Right lobe of liver (tissue), 6 donors: ENCODE measurements around the gene RNF40. TPM values are rescaled to one million over a fixed set of nuclear protein-coding genes. Genes with fewer than 3 reads are reported as not detected.
A peak's percentile ranks its signal among the peaks of the same experiment; 100 is the strongest.

Experiments used
- ATAC-seq, 4 donors: fragments of 200-7000 bp; cut with Tn5 transposase; one replicate each; pipeline ENCODE4 v1.9.1; 2020; ENCODE audit warnings: mild to moderate bottlenecking in 4 of 4, moderate library complexity in 4 of 4
- DNase-seq, 3 donors: peaks; one replicate each; pipeline ENCODE4 v3.0.0-alpha.2; 2020
- H3K27ac ChIP-seq, 3 donors: fragments of 200-600 bp; one replicate each; pipeline ENCODE4 v1.8.0; 2022
- H3K27me3 ChIP-seq, 2 donors: fragments of 200-600 bp; one replicate each; pipeline ENCODE4 v1.8.0; 2022
- H3K36me3 ChIP-seq, 4 donors: fragments of 200-600 bp; sonication (generic) in 1 of 4; one replicate each; pipeline versions ENCODE4 v1.5.1 to v1.8.0; 2017 to 2022; ENCODE audit warnings: control low read depth in 1 of 4
- H3K4me1 ChIP-seq, 4 donors: fragments of 200-600 bp; sonication (generic) in 1 of 4; one replicate each; pipeline versions ENCODE4 v1.5.1 to v1.8.0; 2017 to 2022; ENCODE audit warnings: control low read depth in 1 of 4
- H3K4me3 ChIP-seq, 3 donors: fragments of 200-600 bp; one replicate each; pipeline ENCODE4 v1.8.0; 2022
- H3K9me3 ChIP-seq, 4 donors: fragments of 200-600 bp; sonication (generic) in 1 of 4; one replicate each; pipeline versions ENCODE4 v1.5.1 to v1.8.0; 2017 to 2022; ENCODE audit warnings: control low read depth in 1 of 4
- POLR2A ChIP-seq: fragments of 450-650 bp; IDR thresholded peaks from one replicate; pipeline ENCODE4 v1.6.1; 2017; ENCODE audit warnings: antibody characterized with exemption, mild to moderate bottlenecking
- WGBS: methylation state at CpG from one replicate; pipeline ENCODE4 v1.1.6; 2018; ENCODE audit warnings: low coverage, low lambda C conversion rate; ENCODE audit not compliant: insufficient coverage; ENCODE audit errors: missing lambda C conversion rate; 5-methylcytosine and 5-hydroxymethylcytosine counted together
- intact Hi-C, 2 donors: fragments of 100-400 bp; cut with DNase I; formaldehyde crosslinking; loops; one replicate each; pipeline versions ENCODE4 v1.11.2 to v1.14.1; 2022
- total RNA-seq, 6 experiments: library from RNA; depleted of rRNA in 2 of 6; stranded (reverse); fragments of >200 nt in 2 of 6; fragmentation: NEBNext Ultra II Directional in 3 of 6; extraction: Animal tissue kit (Norgen Biotek cat#: 25700) in 3 of 6; gene quantifications; one replicate each; pipeline versions ENCODE4 v1.1.0 to v1.2.4, GENCODE V29; 2016 to 2023
- TF ChIP-seq, protein P1 (sequence below), 4 donors: fragments of 200-600 bp in 3 of 4; fragments of 450-650 bp in 1 of 4; IDR thresholded peaks; one replicate each; pipeline versions ENCODE4 v1.5.1 to v1.8.0; 2016 to 2022; ENCODE audit warnings: antibody characterized with exemption in 4 of 4, mild to moderate bottlenecking in 2 of 4
- donor health status: DM: no; HTN: yes; CAD: no.
- donor health status: DM: no; HTN: no; CAD: no.
- donor health status: DM: no; HTN: no; CAD: no.
- donor health status: DM: no; HTN: yes; CAD: no.
- donor health status: DM: no; HTN: yes; CAD: no.

RNF40 gene
- total RNA-seq, 6 experiments from 2014 or later = 34.3 to 56.8 (median 46.7) TPM

- ATAC-seq = peak in 1 of 4 donors; percentile 2
- peak overlapping the region in 1 of 3 donors; percentile 18 for H3K27ac ChIP-seq
- peaks cover 0 to 10% (median 2%) of the 10 kb centered on the region in 4 donors for H3K36me3 ChIP-seq
- H3K27me3 ChIP-seq = no peaks in the 10 kb centered on the region
- TF ChIP-seq POLR2A = no peak
- TF ChIP-seq, protein P1, sequence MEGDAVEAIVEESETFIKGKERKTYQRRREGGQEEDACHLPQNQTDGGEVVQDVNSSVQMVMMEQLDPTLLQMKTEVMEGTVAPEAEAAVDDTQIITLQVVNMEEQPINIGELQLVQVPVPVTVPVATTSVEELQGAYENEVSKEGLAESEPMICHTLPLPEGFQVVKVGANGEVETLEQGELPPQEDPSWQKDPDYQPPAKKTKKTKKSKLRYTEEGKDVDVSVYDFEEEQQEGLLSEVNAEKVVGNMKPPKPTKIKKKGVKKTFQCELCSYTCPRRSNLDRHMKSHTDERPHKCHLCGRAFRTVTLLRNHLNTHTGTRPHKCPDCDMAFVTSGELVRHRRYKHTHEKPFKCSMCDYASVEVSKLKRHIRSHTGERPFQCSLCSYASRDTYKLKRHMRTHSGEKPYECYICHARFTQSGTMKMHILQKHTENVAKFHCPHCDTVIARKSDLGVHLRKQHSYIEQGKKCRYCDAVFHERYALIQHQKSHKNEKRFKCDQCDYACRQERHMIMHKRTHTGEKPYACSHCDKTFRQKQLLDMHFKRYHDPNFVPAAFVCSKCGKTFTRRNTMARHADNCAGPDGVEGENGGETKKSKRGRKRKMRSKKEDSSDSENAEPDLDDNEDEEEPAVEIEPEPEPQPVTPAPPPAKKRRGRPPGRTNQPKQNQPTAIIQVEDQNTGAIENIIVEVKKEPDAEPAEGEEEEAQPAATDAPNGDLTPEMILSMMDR (IDR thresholded peaks at IDR 0.05) = no peak
- no peaks in the 10 kb centered on the region for H3K9me3 ChIP-seq
- H3K4me3 ChIP-seq = no peak overlapping the region
- intact Hi-C loops = loop anchor here in 1 of 2 donors (10.0 kb wide), 1 partner anchor 54 kb away; no protein-coding TSS in a partner anchor
- DNase-seq = no peak
- H3K4me1 ChIP-seq = peaks cover 0 to 35% (median 9%) of the 10 kb centered on the region in 4 donors
- 65% methylated on average over 10 of the region's 10 CpGs for WGBS
These were observed 3.1 kb upstream of the RNF40 start for GRCh38 chr16:30758988-30759491.

DNA sequence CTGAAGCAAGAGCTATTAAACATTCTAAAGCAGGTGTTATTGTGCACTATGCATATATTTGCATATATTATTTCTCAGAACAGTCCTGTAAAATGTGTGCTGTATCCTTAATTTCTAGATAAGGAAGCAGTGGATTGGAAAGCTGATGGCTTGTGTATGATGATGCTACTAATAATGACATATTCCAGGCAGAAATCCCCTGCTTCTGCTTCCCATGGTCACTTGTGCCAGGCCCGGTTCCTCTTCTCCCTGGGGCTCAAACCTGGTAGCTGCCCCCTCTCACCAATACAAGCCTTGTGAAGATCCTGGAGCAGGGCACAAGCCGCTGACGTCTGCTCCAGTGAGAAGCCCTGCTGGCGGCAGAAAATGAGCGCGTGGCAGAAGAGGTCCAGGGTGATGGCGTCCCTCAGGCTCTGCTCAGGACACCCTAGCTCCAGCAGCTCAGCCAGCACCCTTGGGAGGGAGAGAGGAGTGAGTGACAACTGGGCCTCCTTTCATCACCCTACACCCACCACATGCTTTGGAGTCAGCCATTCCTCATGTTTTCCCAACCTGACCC is 2.0 kb upstream of the RNF40 start:
- H3K36me3 ChIP-seq = peaks cover 0 to 21% (median 4%) of the 10 kb centered on the region in 4 donors
- DNase-seq (no peak), ATAC-seq (no peak)
- H3K27me3 ChIP-seq = no peaks in the 10 kb centered on the region
- H3K4me3 ChIP-seq = no peak overlapping the region
- TF ChIP-seq, protein P1 (IDR thresholded peaks at IDR 0.05) = no peak
- no peak for TF ChIP-seq POLR2A
- 100% methylated on average over 1 of the region's 7 CpGs for WGBS
- H3K9me3 ChIP-seq = no peaks in the 10 kb centered on the region
- intact Hi-C loops = no loop called here
- H3K4me1 ChIP-seq = peaks cover 0 to 24% (median 9%) of the 10 kb centered on the region in 4 donors
- no peak overlapping the region for H3K27ac ChIP-seq

- ATAC-seq (no peak), DNase-seq (no peak)
- H3K4me1 ChIP-seq = peaks cover 0 to 24% (median 9%) of the 10 kb centered on the region in 4 donors
- peaks cover 0 to 28% (median 8%) of the 10 kb centered on the region in 4 donors for H3K36me3 ChIP-seq
- intact Hi-C loops = no loop called here
- H3K9me3 ChIP-seq = no peaks in the 10 kb centered on the region
- H3K4me3 ChIP-seq = peak overlapping the region; percentile 68 to 81 (median 78)
- WGBS = 54% methylated on average over 14 of the region's 26 CpGs
- no peaks in the 10 kb centered on the region for H3K27me3 ChIP-seq
- TF ChIP-seq, protein P1 (IDR thresholded peaks at IDR 0.05) = no peak
- TF ChIP-seq POLR2A = no peak
- no peak overlapping the region for H3K27ac ChIP-seq
These were observed 1.3 kb upstream of the RNF40 start for GRCh38 chr16:30760577-30761426.

DNA sequence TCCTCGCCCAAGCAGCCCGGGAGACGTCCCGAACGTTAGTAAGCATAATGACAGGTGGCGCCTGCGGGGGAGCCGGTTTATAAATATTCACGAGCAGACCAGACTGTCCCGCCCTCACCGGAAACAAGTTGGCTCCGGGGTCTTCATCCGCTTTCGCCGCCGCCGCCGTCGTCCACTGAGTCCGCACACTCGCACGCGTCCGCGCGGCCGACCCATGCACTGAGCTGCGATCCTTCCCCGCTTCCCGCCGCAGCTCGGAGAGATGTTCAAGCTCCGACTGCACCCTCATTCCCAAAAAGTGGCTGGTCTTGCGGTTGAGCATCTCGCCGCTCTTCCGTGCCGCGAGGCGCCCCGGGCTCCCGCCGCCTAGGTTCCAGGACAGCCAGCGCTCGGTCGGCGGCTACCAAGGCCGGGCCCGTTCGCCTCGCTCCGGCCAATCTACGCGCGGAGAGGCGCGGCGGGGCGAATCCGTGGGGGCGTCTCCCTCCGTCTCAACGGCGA is 645 bp upstream of the RNF40 start:
- TF ChIP-seq, protein P1 (IDR thresholded peaks at IDR 0.05) = no peak
- TF ChIP-seq POLR2A = no peak
- Histone ChIP-seq H3K9me3 (no peaks in the 10 kb centered on the region), H3K4me1 (peaks cover 0 to 24% (median 9%) of the 10 kb centered on the region in 4 donors), H3K4me3 (peak overlapping the region; percentile 68 to 81 (median 78)), H3K27me3 (no peaks in the 10 kb centered on the region), H3K36me3 (peaks cover 0 to 35% (median 13%) of the 10 kb centered on the region in 4 donors), H3K27ac (no peak overlapping the region)
- intact Hi-C loops = no loop called here
- DNase-seq (no peak), ATAC-seq (peak; percentile 11 to 51 (median 13))
- 1% methylated on average over 17 of the region's 64 CpGs for WGBS
